GM19099 (cell line): Measurements from ENCODE around the gene ZNF574.

Experiments used
- POLR2A ChIP-seq: IDR thresholded peaks from 3 replicates; pipeline ENCODE4 v1.6.1; 2011; ENCODE audit warnings: low read depth; ENCODE audit not compliant: insufficient read length; ENCODE audit errors: extremely low read depth

Gene ZNF574

GRCh38 chr19:42088471-42089190 is 12.7 kb downstream of the ZNF574 start:
- TF ChIP-seq POLR2A: no peak

DNA sequence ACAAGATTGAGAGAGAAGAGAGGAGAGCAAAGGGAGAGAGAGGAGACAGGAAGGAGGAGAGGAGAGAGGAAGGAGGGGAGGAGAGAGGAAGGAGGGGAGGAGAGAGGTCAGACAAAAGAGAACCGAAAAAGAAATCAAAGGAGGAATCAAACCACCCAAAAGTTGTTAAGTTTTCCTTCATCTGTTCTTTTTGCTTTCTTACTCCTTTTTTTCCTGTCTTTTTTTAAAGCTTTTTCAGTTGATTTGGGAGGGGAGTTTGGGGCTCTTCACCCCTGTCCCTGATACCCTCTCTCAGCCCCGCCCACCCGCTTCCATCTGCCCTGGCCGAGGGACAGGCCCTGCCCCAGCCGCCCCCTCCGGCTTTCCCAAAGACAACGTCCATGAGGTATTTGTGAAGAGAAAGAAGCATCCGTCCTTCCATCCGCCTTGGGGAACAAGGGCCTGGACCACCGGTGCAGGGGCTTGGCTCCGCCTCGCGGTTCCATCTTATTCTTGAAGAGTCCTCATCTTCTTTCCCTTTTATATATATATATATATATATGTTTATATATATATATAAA is 13.3 kb downstream of the ZNF574 start:
- no peak for TF ChIP-seq POLR2A

DNA sequence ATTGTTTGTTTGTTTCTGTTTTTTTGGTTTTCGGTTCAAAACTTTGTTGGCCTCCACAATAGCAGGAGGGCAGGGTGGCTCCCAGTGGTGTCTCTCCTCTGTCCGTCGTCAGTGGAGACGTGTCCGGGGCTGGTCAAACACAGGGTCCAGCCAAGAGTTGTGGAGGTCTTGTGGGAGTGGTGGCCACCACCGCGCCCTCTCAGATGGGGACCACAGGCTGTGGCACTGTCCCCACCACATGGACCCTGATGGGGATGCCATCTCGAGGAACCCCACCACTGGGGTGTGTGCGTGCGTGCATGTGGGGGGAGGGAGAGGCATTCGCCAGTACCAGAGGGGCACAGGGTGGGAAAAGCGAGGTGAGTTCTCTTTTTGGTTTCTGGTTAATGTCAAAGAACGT is 13.8 kb downstream of the ZNF574 start:
- no peak for TF ChIP-seq POLR2A

GRCh38 chr19:42090672-42091071 is 14.7 kb downstream of the ZNF574 start:
- TF ChIP-seq POLR2A: no peak

DNA sequence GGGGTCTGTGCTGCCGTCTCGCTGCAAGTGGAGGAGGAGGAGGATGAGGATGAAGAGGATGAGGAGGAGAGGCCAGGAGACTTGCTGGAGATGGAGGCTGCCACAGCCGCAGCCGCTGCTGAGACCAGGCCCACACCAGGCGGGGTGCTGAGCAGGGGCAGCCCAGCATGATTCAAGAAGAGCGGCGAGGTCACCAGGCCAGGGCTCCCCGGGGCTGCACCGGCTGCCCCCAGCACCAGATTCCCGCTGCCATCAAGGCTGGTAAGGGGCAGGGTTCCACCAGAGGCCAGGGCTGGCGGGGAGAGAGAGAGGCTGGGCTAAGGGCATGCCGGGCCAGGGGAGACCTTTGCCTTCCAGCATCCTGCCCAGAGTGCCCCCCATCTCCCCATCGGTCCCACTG is 15.3 kb downstream of the ZNF574 start:
- no peak for TF ChIP-seq POLR2A

DNA sequence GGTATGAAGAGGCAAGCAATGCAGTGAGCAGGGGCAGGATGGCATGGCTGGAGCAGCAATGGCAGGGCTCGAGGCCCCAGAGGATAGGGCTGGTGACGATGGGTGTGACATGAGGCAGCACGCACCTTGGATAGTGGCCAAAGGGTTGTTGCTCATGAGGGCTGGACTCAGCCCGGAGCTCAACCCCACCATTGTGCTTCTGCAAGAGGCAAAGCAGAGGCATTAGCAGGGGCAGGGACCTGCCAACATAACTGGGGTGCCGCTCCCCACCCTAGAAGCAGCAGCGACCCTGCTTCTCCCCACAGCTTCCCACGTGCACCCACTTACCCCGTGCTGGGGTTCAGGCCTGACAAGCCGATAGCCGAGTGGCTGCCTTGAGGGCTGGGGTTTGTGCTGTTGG is 15.8 kb downstream of the ZNF574 start:
- no peak for TF ChIP-seq POLR2A

GRCh38 chr19:42092350-42092749 is 16.4 kb downstream of the ZNF574 start:
- no peak for TF ChIP-seq POLR2A

GRCh38 chr19:42093505-42093904 is 17.5 kb downstream of the ZNF574 start:
- no peak for TF ChIP-seq POLR2A

DNA sequence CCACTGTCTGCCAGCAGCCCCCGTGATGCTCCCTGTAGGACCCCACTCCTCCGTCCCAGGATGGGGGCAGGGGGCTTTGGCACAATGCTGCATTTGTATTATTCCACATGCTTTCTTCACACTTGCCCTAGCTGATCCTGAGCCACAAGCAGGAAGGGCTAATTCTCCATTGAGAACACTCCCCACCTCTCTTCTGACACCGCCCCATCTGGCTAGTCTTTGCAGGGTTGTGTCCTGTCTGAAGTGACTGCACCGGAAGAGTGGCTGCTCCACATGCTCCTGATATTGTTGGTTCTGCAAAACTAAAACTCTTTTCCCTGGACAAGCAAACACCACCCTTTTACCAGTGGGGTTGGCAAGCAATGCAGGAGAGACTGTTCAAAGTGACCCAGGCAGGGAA is 18.0 kb downstream of the ZNF574 start:
- TF ChIP-seq POLR2A: no peak

GRCh38 chr19:42095142-42095813 is 19.3 kb downstream of the ZNF574 start:
- no peak for TF ChIP-seq POLR2A

DNA sequence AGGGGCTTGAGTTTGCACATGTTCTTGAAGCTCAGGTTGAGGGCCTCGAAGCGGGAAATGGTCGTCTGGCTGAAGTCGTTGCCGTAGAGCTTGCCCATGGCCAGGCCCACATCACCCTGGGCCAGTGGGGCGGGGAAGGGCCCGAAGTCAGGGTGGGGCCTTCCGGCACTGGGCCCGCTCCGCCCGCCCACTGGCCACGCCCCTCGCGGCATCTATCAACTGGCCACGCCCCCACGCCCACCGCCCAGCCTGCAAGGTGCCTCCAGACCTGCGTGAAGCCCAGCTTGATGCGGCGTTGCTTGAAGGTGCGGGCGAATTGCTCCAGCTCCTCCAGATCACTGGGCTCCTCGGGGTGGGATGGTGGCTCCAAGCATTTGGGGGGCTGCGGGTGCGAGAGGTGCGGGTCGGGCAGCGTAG is 19.9 kb downstream of the ZNF574 start:
- no peak for TF ChIP-seq POLR2A

- TF ChIP-seq POLR2A: no peak
Observed at GRCh38 chr19:42096255-42096837, 20.4 kb downstream of the ZNF574 start.

- TF ChIP-seq POLR2A: no peak
Observed at GRCh38 chr19:42097461-42097860, 21.5 kb downstream of the ZNF574 start.

DNA sequence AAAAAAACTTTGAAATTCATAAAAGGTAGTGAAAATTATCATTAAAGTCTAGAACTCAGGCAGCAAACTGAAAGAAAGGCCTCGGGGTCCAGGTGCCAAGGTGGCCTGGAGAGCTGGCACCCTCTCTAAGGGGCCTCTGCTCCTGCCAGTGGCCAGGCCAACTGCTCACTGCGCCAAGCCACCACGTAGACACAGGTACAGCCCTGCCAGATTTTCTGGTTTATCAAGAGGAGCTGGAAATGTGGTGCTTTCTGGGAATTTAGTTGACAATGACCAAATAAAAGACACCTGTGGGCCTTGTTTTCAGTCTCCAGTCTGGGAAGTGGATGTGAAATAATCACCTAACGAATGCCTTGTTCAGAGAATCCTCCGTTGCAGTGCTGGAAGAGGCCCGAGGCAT is 22.8 kb downstream of the ZNF574 start:
- TF ChIP-seq POLR2A: no peak

GRCh38 chr19:42099336-42099925 is 23.5 kb downstream of the ZNF574 start:
- no peak for TF ChIP-seq POLR2A
